ENCODE measurements around the gene ASCC2. TPM values are rescaled to one million over a fixed set of nuclear protein-coding genes. Genes with fewer than 3 reads are reported as not detected.

The ASCC2 gene
- total and polyA plus RNA-seq, 2 experiments from 2014 or later: 33.3 to 51.4 TPM

- Histone ChIP-seq H2AFZ (peak overlapping the region; percentile 81), H3K9ac (peak overlapping the region; percentile 76; the same call in 1 of the 2 replicates), H3K4me2 (ENCODE audit: unreplicated experiment) (peak overlapping the region; percentile 77), H3K27me3 (replicated peaks; ENCODE audit: insufficient read depth) (no peaks in the 10 kb centered on the region), H3F3A (ENCODE audit: insufficient read depth) (peaks cover 34% of the 10 kb centered on the region), H3K9me2 (ENCODE audit: insufficient read depth) (no peaks in the 10 kb centered on the region), H3K4me1 (ENCODE audit: insufficient read depth) (peaks cover 41% of the 10 kb centered on the region), H3K36me3 (ENCODE audit: low read depth) (no peaks in the 10 kb centered on the region), H3K4me3 (no peak overlapping the region), H3K79me2 (ENCODE audit: insufficient read depth) (no peaks in the 10 kb centered on the region), H3K27ac (peak overlapping the region; percentile 91), H4K20me1 (ENCODE audit: insufficient read depth) (no peaks in the 10 kb centered on the region), H3K9me3 (ENCODE audit: low read depth) (no peaks in the 10 kb centered on the region)
- in situ Hi-C loops (cut with MboI): no loop called here
- 49 to 61% methylated on average over 7 of the region's 7 CpGs for WGBS, 2 experiments (ENCODE audit: low coverage in 1 of 2, low lambda C conversion rate in 2 of 2, missing lambda C conversion rate in 2 of 2)
- peak; percentile 51 for DNase-seq
- TF ChIP-seq EZH2 (IDR thresholded peaks at IDR 0.05; ENCODE audit: insufficient read depth, poor library complexity, severe bottlenecking) (no peak), EZH2phosphoT487 (IDR thresholded peaks at IDR 0.05; ENCODE audit: insufficient read depth, low read depth) (no peak)
Measured at GRCh38 chr22:29782061-29782845, 55.8 kb downstream of the ASCC2 start.

GRCh38 chr22:29780748-29781676, 57.1 kb downstream of the ASCC2 start:
- H3K36me3 ChIP-seq (ENCODE audit: low read depth): no peaks in the 10 kb centered on the region
- H3F3A ChIP-seq (ENCODE audit: insufficient read depth): peaks cover 34% of the 10 kb centered on the region
- peaks cover 41% of the 10 kb centered on the region for H3K4me1 ChIP-seq (ENCODE audit: insufficient read depth)
- H2AFZ ChIP-seq: peak overlapping the region; percentile 81
- DNase-seq: peak; percentile 93
- H3K9ac ChIP-seq: peak overlapping the region; percentile 76
- H3K27ac ChIP-seq: peak overlapping the region; percentile 91
- 4 to 7% methylated on average over 8 of the region's 8 CpGs for WGBS, 2 experiments (ENCODE audit: low coverage in 1 of 2, low lambda C conversion rate in 2 of 2, missing lambda C conversion rate in 2 of 2)
- H3K4me3 ChIP-seq: peak overlapping the region; percentile 46
- no peaks in the 10 kb centered on the region for H4K20me1 ChIP-seq (ENCODE audit: insufficient read depth)
- no peaks in the 10 kb centered on the region for H3K27me3 ChIP-seq (replicated peaks; ENCODE audit: insufficient read depth)
- in situ Hi-C loops (cut with MboI): no loop called here
- no peak for TF ChIP-seq EZH2phosphoT487 (IDR thresholded peaks at IDR 0.05; ENCODE audit: insufficient read depth, low read depth)
- TF ChIP-seq EZH2 (IDR thresholded peaks at IDR 0.05; ENCODE audit: insufficient read depth, poor library complexity, severe bottlenecking): no peak
- H3K9me2 ChIP-seq (ENCODE audit: insufficient read depth): no peaks in the 10 kb centered on the region
- no peaks in the 10 kb centered on the region for H3K79me2 ChIP-seq (ENCODE audit: insufficient read depth)
- peak overlapping the region; percentile 77 for H3K4me2 ChIP-seq (ENCODE audit: unreplicated experiment)
- H3K9me3 ChIP-seq (ENCODE audit: low read depth): no peaks in the 10 kb centered on the region

- Histone ChIP-seq H3K9me2 (ENCODE audit: insufficient read depth) (no peaks in the 10 kb centered on the region), H3K9ac (no peak overlapping the region), H2AFZ (no peak overlapping the region), H3F3A (ENCODE audit: insufficient read depth) (peaks cover 34% of the 10 kb centered on the region), H3K9me3 (ENCODE audit: low read depth) (no peaks in the 10 kb centered on the region), H3K4me2 (ENCODE audit: unreplicated experiment) (peak overlapping the region; percentile 77), H3K4me1 (ENCODE audit: insufficient read depth) (peaks cover 41% of the 10 kb centered on the region), H3K79me2 (ENCODE audit: insufficient read depth) (no peaks in the 10 kb centered on the region), H3K36me3 (ENCODE audit: low read depth) (no peaks in the 10 kb centered on the region), H4K20me1 (ENCODE audit: insufficient read depth) (no peaks in the 10 kb centered on the region), H3K4me3 (no peak overlapping the region), H3K27me3 (replicated peaks; ENCODE audit: insufficient read depth) (no peaks in the 10 kb centered on the region), H3K27ac (peak overlapping the region; percentile 91; the same call in 1 of the 2 replicates)
- in situ Hi-C loops (cut with MboI): no loop called here
- 98 to 99% methylated on average over 5 of the region's 5 CpGs for WGBS, 2 experiments (ENCODE audit: low coverage in 1 of 2, low lambda C conversion rate in 2 of 2, missing lambda C conversion rate in 2 of 2)
- TF ChIP-seq EZH2 (IDR thresholded peaks at IDR 0.05; ENCODE audit: insufficient read depth, poor library complexity, severe bottlenecking): no peak
- no peak for TF ChIP-seq EZH2phosphoT487 (IDR thresholded peaks at IDR 0.05; ENCODE audit: insufficient read depth, low read depth)
- no peak for DNase-seq
Measured at GRCh38 chr22:29780220-29780619, 57.9 kb downstream of the ASCC2 start.

- Histone ChIP-seq H3F3A (ENCODE audit: insufficient read depth) (peaks cover 25% of the 10 kb centered on the region), H3K79me2 (ENCODE audit: insufficient read depth) (peaks cover 18% of the 10 kb centered on the region), H2AFZ (peak overlapping the region; percentile 45; the same call in 1 of the 2 replicates), H3K4me2 (ENCODE audit: unreplicated experiment) (no peak overlapping the region), H3K9me3 (ENCODE audit: low read depth) (no peaks in the 10 kb centered on the region), H3K4me3 (no peak overlapping the region), H3K9me2 (ENCODE audit: insufficient read depth) (no peaks in the 10 kb centered on the region), H3K36me3 (ENCODE audit: low read depth) (peaks cover 9% of the 10 kb centered on the region; the same call in 1 of the 2 replicates), H3K27me3 (replicated peaks; ENCODE audit: insufficient read depth) (no peaks in the 10 kb centered on the region), H3K9ac (peak overlapping the region; percentile 2; the same call in 1 of the 2 replicates), H3K4me1 (ENCODE audit: insufficient read depth) (peaks cover 23% of the 10 kb centered on the region), H3K27ac (peak overlapping the region; percentile 45), H4K20me1 (ENCODE audit: insufficient read depth) (no peaks in the 10 kb centered on the region)
- in situ Hi-C loops (cut with MboI): no loop called here
- DNase-seq: peak; percentile 69
- WGBS, 2 experiments (ENCODE audit: low coverage in 1 of 2, low lambda C conversion rate in 2 of 2, missing lambda C conversion rate in 2 of 2): 74 to 92% methylated on average over 2 of the region's 2 CpGs
- TF ChIP-seq EZH2 (IDR thresholded peaks at IDR 0.05; ENCODE audit: insufficient read depth, poor library complexity, severe bottlenecking): no peak
- no peak for TF ChIP-seq EZH2phosphoT487 (IDR thresholded peaks at IDR 0.05; ENCODE audit: insufficient read depth, low read depth)
Measured at GRCh38 chr22:29773233-29773632, 64.8 kb downstream of the ASCC2 start.

All from GM23248 (cell line).